Hepatocyte (in vitro differentiated cells): ENCODE data around the gene NT5C2. TPM values are rescaled to one million over a fixed set of nuclear protein-coding genes. Genes with fewer than 3 reads are reported as not detected.

ENCODE experiments used
- DNase-seq: peaks from one replicate; pipeline ENCODE4 v3.0.0-alpha.2; 2016; ENCODE audit warnings: low spot score
- H2AFZ ChIP-seq: fragments of 200-600 bp; sonication (generic); 2 replicates; pipeline ENCODE4 v1.6.0; 2016; ENCODE audit warnings: antibody characterized with exemption, mild to moderate bottlenecking
- H3K27ac ChIP-seq: fragments of 200-600 bp; sonication (generic); 2 replicates; pipeline ENCODE4 v1.5.1; 2016; ENCODE audit warnings: mild to moderate bottlenecking
- H3K27me3 ChIP-seq: fragments of 200-600 bp; sonication (generic); 2 replicates; pipeline ENCODE4 v1.6.1; 2016
- H3K36me3 ChIP-seq: fragments of 200-600 bp; sonication (generic); replicated peaks from 2 replicates; pipeline ENCODE4 v1.5.1; 2016; ENCODE audit warnings: low read depth; ENCODE audit not compliant: insufficient read depth
- H3K4me1 ChIP-seq: fragments of 200-600 bp; sonication (generic); 2 replicates; pipeline ENCODE4 v1.5.1; 2016; ENCODE audit warnings: mild to moderate bottlenecking, moderate library complexity; ENCODE audit not compliant: insufficient read depth
- H3K4me2 ChIP-seq: fragments of 200-600 bp; sonication (generic); 2 replicates; pipeline ENCODE4 v1.6.0; 2016
- H3K4me3 ChIP-seq: fragments of 200-600 bp; sonication (generic); 2 replicates; pipeline ENCODE4 v1.5.1; 2016; ENCODE audit warnings: mild to moderate bottlenecking
- H3K79me2 ChIP-seq: fragments of 200-600 bp; sonication (generic); 2 replicates; pipeline ENCODE4 v1.6.0; 2017; ENCODE audit warnings: mild to moderate bottlenecking
- H3K9me2 ChIP-seq: fragments of 200-600 bp; sonication (generic); replicated peaks from 2 replicates; pipeline ENCODE4 v1.6.0; 2017; ENCODE audit warnings: mild to moderate bottlenecking; ENCODE audit not compliant: insufficient read depth
- H3K9me3 ChIP-seq: fragments of 200-600 bp; sonication (generic); 2 replicates; pipeline ENCODE4 v1.5.1; 2016; ENCODE audit warnings: low read depth, mild to moderate bottlenecking
- H4K20me1 ChIP-seq: fragments of 200-600 bp; sonication (generic); 2 replicates; pipeline ENCODE4 v1.6.0; 2016; ENCODE audit warnings: mild to moderate bottlenecking; ENCODE audit not compliant: insufficient read depth, poor library complexity, severe bottlenecking
- CTCF ChIP-seq: fragments of 200-600 bp; sonication (generic); IDR thresholded peaks from 2 replicates; pipeline ENCODE4 v1.5.1; 2016; ENCODE audit warnings: antibody characterized with exemption, mild to moderate bottlenecking; ENCODE audit not compliant: poor library complexity
- EZH2 ChIP-seq: fragments of 200-600 bp; sonication (generic); IDR thresholded peaks from 2 replicates; pipeline ENCODE4 v1.6.1; 2016; ENCODE audit warnings: antibody characterized with exemption, mild to moderate bottlenecking, borderline replicate concordance
- EZH2phosphoT487 ChIP-seq: fragments of 200-600 bp; sonication (generic); IDR thresholded peaks from one replicate; pipeline ENCODE4 v1.6.1; 2018; ENCODE audit warnings: antibody characterized with exemption, mild to moderate bottlenecking, low read depth, moderate library complexity; ENCODE audit not compliant: unreplicated experiment, severe bottlenecking
- WGBS: methylation state at CpG from one replicate; pipeline ENCODE4 v1.1.6; 2016; ENCODE audit warnings: low lambda C conversion rate; ENCODE audit errors: missing lambda C conversion rate; 5-methylcytosine and 5-hydroxymethylcytosine counted together
- polyA plus RNA-seq: library from polyadenylated mRNA; unstranded; fragments of >200 nt; fragmentation: Nextera tagmentation; extraction: Ambion mirVana; gene quantifications from 2 replicates; pipeline ENCODE4 v1.2.1, GENCODE V29; 2016
- total RNA-seq: library from RNA; depleted of rRNA; stranded (reverse); fragments of >200 nt; gene quantifications from 2 replicates; pipeline ENCODE4 v1.2.3, GENCODE V29; 2014

NT5C2 gene
- total and polyA plus RNA-seq, 2 experiments from 2014 or later = 50.7 to 52.0 TPM

GRCh38 chr10:103203466-103203865, 10.4 kb upstream of the NT5C2 start:
- DNase-seq = no peak
- no peak overlapping the region for H3K4me3 ChIP-seq
- WGBS = 96% methylated on average over 3 of the region's 3 CpGs
- TF ChIP-seq EZH2 = no peak
- no peak for TF ChIP-seq CTCF
- no peak for TF ChIP-seq EZH2phosphoT487
- H3K27me3 ChIP-seq = no peaks in the 10 kb centered on the region
- H3K4me2 ChIP-seq = no peak overlapping the region
- no peaks in the 10 kb centered on the region for H3K9me3 ChIP-seq
- H3K4me1 ChIP-seq = no peaks in the 10 kb centered on the region
- H4K20me1 ChIP-seq = no peaks in the 10 kb centered on the region
- H3K36me3 ChIP-seq = no peaks in the 10 kb centered on the region
- no peak overlapping the region for H3K27ac ChIP-seq
- no peak overlapping the region for H2AFZ ChIP-seq
- no peaks in the 10 kb centered on the region for H3K9me2 ChIP-seq
- no peaks in the 10 kb centered on the region for H3K79me2 ChIP-seq

- Histone ChIP-seq H3K4me3 (no peak overlapping the region), H3K4me2 (no peak overlapping the region), H3K4me1 (no peaks in the 10 kb centered on the region), H3K79me2 (no peaks in the 10 kb centered on the region), H2AFZ (no peak overlapping the region), H3K9me3 (no peaks in the 10 kb centered on the region), H3K27ac (no peak overlapping the region), H3K36me3 (no peaks in the 10 kb centered on the region), H3K9me2 (no peaks in the 10 kb centered on the region), H3K27me3 (no peaks in the 10 kb centered on the region), H4K20me1 (no peaks in the 10 kb centered on the region)
- DNase-seq = no peak
- TF ChIP-seq EZH2phosphoT487 = no peak
- no peak for TF ChIP-seq CTCF
- TF ChIP-seq EZH2 = no peak
- 91% methylated on average over 7 of the region's 7 CpGs for WGBS
Measured at GRCh38 chr10:103202319-103202718, 9.2 kb upstream of the NT5C2 start.

GRCh38 chr10:103199488-103199887, 6.4 kb upstream of the NT5C2 start:
- no peaks in the 10 kb centered on the region for H3K4me1 ChIP-seq
- H3K36me3 ChIP-seq = no peaks in the 10 kb centered on the region
- H3K4me3 ChIP-seq = no peak overlapping the region
- no peaks in the 10 kb centered on the region for H3K9me3 ChIP-seq
- H4K20me1 ChIP-seq = no peaks in the 10 kb centered on the region
- 95% methylated on average over 1 of the region's 1 CpG for WGBS
- H3K4me2 ChIP-seq = no peak overlapping the region
- no peak for TF ChIP-seq EZH2
- no peak for TF ChIP-seq EZH2phosphoT487
- TF ChIP-seq CTCF = no peak
- no peak overlapping the region for H2AFZ ChIP-seq
- no peak for DNase-seq
- H3K27ac ChIP-seq = no peak overlapping the region
- H3K79me2 ChIP-seq = no peaks in the 10 kb centered on the region
- no peaks in the 10 kb centered on the region for H3K27me3 ChIP-seq
- no peaks in the 10 kb centered on the region for H3K9me2 ChIP-seq

GRCh38 chr10:103198648-103199047, 5.6 kb upstream of the NT5C2 start:
- no peak overlapping the region for H3K27ac ChIP-seq
- no peak overlapping the region for H3K4me2 ChIP-seq
- WGBS = 91% methylated on average over 8 of the region's 8 CpGs
- H3K36me3 ChIP-seq = no peaks in the 10 kb centered on the region
- H3K9me2 ChIP-seq = no peaks in the 10 kb centered on the region
- H2AFZ ChIP-seq = no peak overlapping the region
- TF ChIP-seq EZH2 (no peak), EZH2phosphoT487 (no peak), CTCF (no peak)
- no peaks in the 10 kb centered on the region for H3K9me3 ChIP-seq
- no peaks in the 10 kb centered on the region for H3K27me3 ChIP-seq
- no peaks in the 10 kb centered on the region for H4K20me1 ChIP-seq
- H3K4me1 ChIP-seq = peaks cover under 1% of the 10 kb centered on the region
- no peak for DNase-seq
- H3K4me3 ChIP-seq = no peak overlapping the region
- H3K79me2 ChIP-seq = no peaks in the 10 kb centered on the region
